HG03108 (cell line): ENCODE measurements around the gene GGT6.
"Not testable (repeated sequence)": the region's sequence is repeated elsewhere in the genome, so short reads cannot be mapped to it uniquely, and the experiment has no call there.

Source experiments
- ATAC-seq: cut with Tn5 transposase; IDR thresholded peaks from one replicate; pipeline ENCODE4 v1.9.1; 2021; ENCODE audit warnings: moderate library complexity; ENCODE audit not compliant: unreplicated experiment

Gene GGT6

GRCh38 chr17:4560421-4560820 is at the start of gene GGT6:
Gene GGT6 (minus strand): TSS chr17:4560577. CDS start chr17:4560521, 56 bp downstream.
- ATAC-seq, result no peak

- ATAC-seq, result no peak
These were observed 49.8 kb upstream of the GGT6 start for GRCh38 chr17:4610162-4610561.

GRCh38 chr17:4609761-4610160 is 49.4 kb upstream of the GGT6 start:
- no peak for ATAC-seq

GRCh38 chr17:4607773-4608187 is 47.4 kb upstream of the GGT6 start:
- no peak for ATAC-seq

GRCh38 chr17:4607261-4607741 is 46.9 kb upstream of the GGT6 start:
- no peak for ATAC-seq

GRCh38 chr17:4605826-4606225 is 45.4 kb upstream of the GGT6 start:
- ATAC-seq, result no peak

- not testable (repeated sequence) for ATAC-seq
These were observed 44.4 kb upstream of the GGT6 start for GRCh38 chr17:4604736-4605135.

GRCh38 chr17:4604111-4604644 is 43.8 kb upstream of the GGT6 start:
- no peak for ATAC-seq

- ATAC-seq, result no peak
These were observed 41.7 kb upstream of the GGT6 start for GRCh38 chr17:4602041-4602440.

GRCh38 chr17:4601326-4601725 is 40.9 kb upstream of the GGT6 start:
- no peak for ATAC-seq

GRCh38 chr17:4600563-4600962 is 40.2 kb upstream of the GGT6 start:
- no peak for ATAC-seq

- no peak for ATAC-seq
These were observed 39.3 kb upstream of the GGT6 start for GRCh38 chr17:4599505-4600281.

GRCh38 chr17:4598776-4599504 is 38.6 kb upstream of the GGT6 start:
- ATAC-seq, result no peak

- no peak for ATAC-seq
These were observed 37.6 kb upstream of the GGT6 start for GRCh38 chr17:4597975-4598374.

GRCh38 chr17:4596636-4597380 is 36.4 kb upstream of the GGT6 start:
- ATAC-seq, result no peak

- ATAC-seq, result not testable (repeated sequence)
These were observed 35.4 kb upstream of the GGT6 start for GRCh38 chr17:4595685-4596342.

GRCh38 chr17:4594931-4595684 is 34.7 kb upstream of the GGT6 start:
- no peak for ATAC-seq

- no peak for ATAC-seq
These were observed 34.0 kb upstream of the GGT6 start for GRCh38 chr17:4594406-4594805.

- ATAC-seq, result no peak
These were observed 32.6 kb upstream of the GGT6 start for GRCh38 chr17:4593021-4593421.
